Common myeloid progenitor, CD34-positive (primary cell): Measurements from ENCODE around the gene ADM2.
A peak's percentile ranks its signal among the peaks of the same experiment; 100 is the strongest.

Experiments used
- CTCF ChIA-PET: fragments of 350-600 bp; sonication (Branson Sonifier 250); formaldehyde crosslinking; loops from one replicate; lab custom pipeline; 2021; ENCODE audit warnings: antibody characterized with exemption; lab: Charles Lee
- POLR2A ChIA-PET: fragments of 350-600 bp; sonication (Branson Sonifier 250); formaldehyde crosslinking; loops from one replicate; lab custom pipeline; 2021; ENCODE audit warnings: antibody characterized with exemption; lab: Charles Lee
- DNase-seq, 3 donors: peaks; one replicate each; pipeline versions ENCODE4 v3.0.0 to v3.0.0-alpha.2; 2013
- H3K27ac ChIP-seq, 2 experiments: 1 replicate in 1 of 2; 2 replicates in 1 of 2; pipeline ENCODE4 v1.7.0; 2013; ENCODE audit warnings: inconsistent platforms in 2 of 2, low read length in 2 of 2, mild to moderate bottlenecking in 2 of 2, low read depth in 1 of 2, moderate library complexity in 1 of 2; ENCODE audit not compliant: severe bottlenecking in 2 of 2, insufficient read depth in 1 of 2, poor library complexity in 1 of 2
- H3K27me3 ChIP-seq, 5 experiments: replicated peaks in 2 of 5; 1 replicate in 3 of 5; 2 replicates in 2 of 5; pipeline versions ENCODE4 v1.6.1 to v1.7.0; 2013; ENCODE audit warnings: low read length in 4 of 5, mild to moderate bottlenecking in 2 of 5, moderate library complexity in 2 of 5, inconsistent platforms in 1 of 5; ENCODE audit not compliant: insufficient read depth in 5 of 5, control insufficient read depth in 4 of 5
- H3K36me3 ChIP-seq, 4 experiments: 1 replicate in 2 of 4; 2 replicates in 2 of 4; pipeline versions ENCODE4 v1.6.1 to v1.7.0; 2013; ENCODE audit warnings: low read length in 3 of 4, control low read depth in 1 of 4, mild to moderate bottlenecking in 1 of 4; ENCODE audit not compliant: control insufficient read depth in 4 of 4, insufficient read depth in 4 of 4
- H3K4me1 ChIP-seq, 4 experiments: 1 replicate in 3 of 4; 2 replicates in 1 of 4; pipeline versions ENCODE4 v1.6.1 to v1.7.1; 2013; ENCODE audit warnings: low read length in 3 of 4, mild to moderate bottlenecking in 3 of 4, control low read depth in 1 of 4, inconsistent platforms in 1 of 4, moderate library complexity in 1 of 4; ENCODE audit not compliant: control insufficient read depth in 4 of 4, insufficient read depth in 4 of 4; ENCODE audit errors: control extremely low read depth in 1 of 4
- H3K4me3 ChIP-seq, 7 experiments: 1 replicate in 4 of 7; 2 replicates in 3 of 7; pipeline versions ENCODE4 v1.5.1 to v1.7.0; 2013; ENCODE audit warnings: mild to moderate bottlenecking in 7 of 7, low read length in 6 of 7, moderate library complexity in 6 of 7, inconsistent platforms in 2 of 7, low read depth in 2 of 7, control low read depth in 1 of 7; ENCODE audit not compliant: insufficient read depth in 4 of 7, control insufficient read depth in 1 of 7; ENCODE audit errors: extremely low read depth in 1 of 7
- H3K9me3 ChIP-seq, 5 experiments: 1 replicate in 4 of 5; 2 replicates in 1 of 5; pipeline versions ENCODE4 v1.6.1 to v1.7.1; 2013; ENCODE audit warnings: low read length in 4 of 5, mild to moderate bottlenecking in 2 of 5, inconsistent platforms in 1 of 5, low read depth in 1 of 5, moderate library complexity in 1 of 5; ENCODE audit not compliant: control insufficient read depth in 4 of 5, insufficient read depth in 2 of 5; ENCODE audit errors: control extremely low read depth in 1 of 5
- WGBS: methylation state at CpG from one replicate; pipeline ENCODE4 v1.1.5; 2013; ENCODE audit not compliant: insufficient coverage; 5-methylcytosine and 5-hydroxymethylcytosine counted together

Gene ADM2

DNA sequence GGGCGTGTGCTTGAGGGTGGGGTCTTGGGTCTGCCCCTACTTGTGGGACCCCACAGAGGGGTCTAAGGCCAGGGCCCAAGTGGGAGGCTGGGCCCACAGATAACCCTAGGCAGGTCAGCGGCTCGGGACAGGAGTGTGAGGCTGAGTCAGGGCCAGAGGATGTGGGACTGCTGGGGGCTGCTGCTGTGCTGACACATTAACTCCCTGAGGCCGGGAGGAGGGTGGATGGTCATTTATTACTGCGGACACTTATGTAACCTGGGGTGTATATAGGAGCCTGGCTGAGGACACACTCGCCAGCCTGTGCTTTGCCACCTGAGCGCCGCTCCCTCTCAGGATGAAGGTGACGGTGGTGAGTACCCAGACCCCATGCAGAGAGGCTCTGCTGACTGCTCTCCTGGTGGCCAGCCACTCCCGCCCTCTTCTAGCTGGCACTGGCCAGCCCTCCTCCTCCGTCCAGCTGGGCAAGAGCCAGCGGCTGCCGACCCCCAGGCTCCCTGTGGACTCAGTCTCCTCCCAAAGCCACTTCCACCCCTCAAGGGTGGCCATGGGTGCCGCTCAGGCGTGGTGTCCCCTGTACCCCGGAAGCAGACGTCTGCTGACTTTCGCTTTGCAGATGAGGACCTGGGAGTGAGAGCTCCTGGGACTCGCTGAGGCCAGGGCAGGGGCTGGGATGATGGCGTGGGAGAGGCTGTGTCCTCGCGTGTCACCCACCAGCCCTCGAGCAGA lies 5.4 kb downstream of the ADM2 start, which contains the start of gene MIOX:
Gene MIOX (plus strand): TSS at position 299 of the 729 bp plus-strand sequence. CDS start 39 bp downstream, at position 338.
- Histone ChIP-seq H3K9me3 (no peaks in the 10 kb centered on the region), H3K27me3 (peaks cover 0 to 20% (median 14%) of the 10 kb centered on the region in 5 experiments), H3K36me3 (no peaks in the 10 kb centered on the region), H3K4me3 (no peak within 1 kb of the TSS), H3K27ac (no peak within 1 kb of the TSS), H3K4me1 (peaks cover 0 to 26% (median 21%) of the 10 kb centered on the region in 4 experiments)
- DNase-seq: no peak
- 93% methylated on average over 23 of the region's 23 CpGs for WGBS
- CTCF ChIA-PET: interaction anchor here (1.3 to 3.9 kb wide), 2 partner anchors 11 to 87 kb away, joined by 3 to 20 read pairs; no protein-coding TSS in a partner anchor
- POLR2A ChIA-PET: no interaction called here

DNA sequence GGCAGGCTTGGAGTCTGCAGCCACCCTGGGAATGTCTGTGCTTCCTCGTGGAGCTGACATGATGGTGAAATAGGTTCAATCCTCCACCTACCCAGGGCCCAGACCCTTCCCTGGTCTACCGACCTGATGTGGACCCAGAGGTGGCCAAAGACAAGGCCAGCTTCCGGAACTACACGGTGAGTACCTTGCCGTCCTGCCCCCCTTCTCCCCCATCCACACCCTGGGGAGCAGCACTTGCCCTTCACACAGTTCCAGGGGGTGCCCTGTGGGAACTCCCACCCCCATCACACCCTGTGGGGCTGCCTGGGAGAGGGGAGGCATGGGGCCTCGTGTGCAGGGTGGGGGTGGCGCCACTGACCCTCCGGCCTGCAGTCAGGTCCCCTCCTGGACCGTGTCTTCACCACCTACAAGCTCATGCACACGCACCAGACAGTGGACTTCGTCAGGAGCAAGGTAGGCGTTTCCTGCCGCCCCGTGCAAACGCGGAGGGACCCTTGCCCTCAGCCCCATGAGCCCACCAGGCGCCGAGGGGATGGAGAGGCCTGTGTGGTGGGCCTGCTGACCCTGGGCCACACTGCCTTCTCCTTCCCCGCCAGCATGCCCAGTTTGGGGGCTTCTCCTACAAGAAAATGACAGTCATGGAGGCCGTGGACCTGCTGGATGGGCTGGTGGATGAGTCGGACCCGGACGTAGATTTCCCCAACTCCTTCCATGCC lies 6.1 kb downstream of the ADM2 start:
- Histone ChIP-seq H3K27me3 (peaks cover 0 to 12% (median 7%) of the 10 kb centered on the region in 5 experiments), H3K36me3 (no peaks in the 10 kb centered on the region), H3K27ac (no peak overlapping the region), H3K4me3 (no peak overlapping the region), H3K4me1 (peaks cover 0 to 19% (median 15%) of the 10 kb centered on the region in 4 experiments), H3K9me3 (no peaks in the 10 kb centered on the region)
- no peak for DNase-seq
- POLR2A ChIA-PET: no interaction called here
- CTCF ChIA-PET: interaction anchor here (1.3 to 3.9 kb wide), 2 partner anchors 10 to 88 kb away, joined by 3 to 20 read pairs; no protein-coding TSS in a partner anchor
- 92% methylated on average over 17 of the region's 23 CpGs for WGBS

DNA sequence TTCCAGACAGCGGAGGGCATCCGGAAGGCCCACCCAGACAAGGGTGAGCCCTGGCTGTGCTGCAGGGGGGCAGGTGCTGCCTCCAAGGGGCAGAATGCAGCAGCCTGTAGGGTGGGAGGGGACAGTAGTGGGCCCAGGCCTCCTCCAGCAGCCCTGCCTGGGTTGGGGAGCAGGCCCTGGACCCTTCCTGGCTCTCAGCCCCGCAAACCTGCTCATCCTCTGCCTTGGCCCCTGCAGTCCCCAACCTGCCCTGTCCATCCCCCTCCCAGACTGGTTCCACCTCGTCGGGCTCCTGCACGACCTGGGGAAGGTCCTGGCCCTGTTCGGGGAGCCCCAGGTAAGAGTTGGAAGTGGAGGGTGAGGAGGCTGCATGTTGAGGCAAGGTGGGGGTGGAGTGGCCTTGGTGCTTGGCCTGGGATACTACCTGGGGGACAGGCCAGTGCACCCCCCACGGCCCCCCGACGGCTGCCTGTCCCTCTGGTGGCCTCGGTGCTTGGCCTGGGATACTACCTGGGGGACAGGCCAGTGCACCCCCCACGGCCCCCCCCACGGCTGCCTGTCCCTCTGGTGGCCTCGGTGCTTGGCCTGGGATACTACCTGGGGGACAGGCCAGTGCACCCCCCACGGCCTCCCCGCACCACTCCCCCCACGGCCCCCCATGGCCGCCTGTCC lies 6.8 kb downstream of the ADM2 start:
- Histone ChIP-seq H3K4me1 (peaks cover 0 to 18% (median 14%) of the 10 kb centered on the region in 4 experiments), H3K27ac (no peak overlapping the region), H3K36me3 (no peaks in the 10 kb centered on the region), H3K9me3 (no peaks in the 10 kb centered on the region), H3K27me3 (peaks cover 0 to 5% (median 2%) of the 10 kb centered on the region in 5 experiments), H3K4me3 (no peak overlapping the region)
- no peak for DNase-seq
- POLR2A ChIA-PET: no interaction called here
- 93% methylated on average over 5 of the region's 18 CpGs for whole genome bisulfite sequencing
- CTCF ChIA-PET: no interaction called here

DNA sequence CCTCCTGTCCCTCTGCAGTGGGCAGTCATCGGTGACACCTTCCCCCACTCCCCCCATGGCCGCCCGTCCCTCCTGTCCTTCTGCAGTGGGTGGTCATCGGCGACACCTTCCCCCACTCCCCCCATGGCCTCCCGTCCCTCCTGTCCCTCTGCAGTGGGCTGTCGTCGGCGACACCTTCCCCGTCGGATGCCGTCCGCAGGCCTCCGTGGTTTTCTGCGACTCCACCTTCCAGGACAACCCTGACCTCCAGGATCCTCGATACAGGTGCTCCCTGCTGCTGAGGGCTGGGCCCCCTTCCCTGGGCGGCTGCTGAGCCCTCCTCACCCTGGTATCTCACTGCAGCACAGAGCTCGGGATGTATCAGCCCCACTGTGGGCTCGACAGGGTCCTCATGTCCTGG lies 7.5 kb downstream of the ADM2 start:
- 86% methylated on average over 8 of the region's 19 CpGs for WGBS
- no peaks in the 10 kb centered on the region for H3K9me3 ChIP-seq
- H3K4me3 ChIP-seq: no peak overlapping the region
- H3K4me1 ChIP-seq: peaks cover 0 to 18% (median 14%) of the 10 kb centered on the region in 4 experiments
- H3K27me3 ChIP-seq: no peaks in the 10 kb centered on the region
- ChIA-PET CTCF (no interaction called here), POLR2A (no interaction called here)
- DNase-seq: no peak
- H3K36me3 ChIP-seq: no peaks in the 10 kb centered on the region
- no peak overlapping the region for H3K27ac ChIP-seq

DNA sequence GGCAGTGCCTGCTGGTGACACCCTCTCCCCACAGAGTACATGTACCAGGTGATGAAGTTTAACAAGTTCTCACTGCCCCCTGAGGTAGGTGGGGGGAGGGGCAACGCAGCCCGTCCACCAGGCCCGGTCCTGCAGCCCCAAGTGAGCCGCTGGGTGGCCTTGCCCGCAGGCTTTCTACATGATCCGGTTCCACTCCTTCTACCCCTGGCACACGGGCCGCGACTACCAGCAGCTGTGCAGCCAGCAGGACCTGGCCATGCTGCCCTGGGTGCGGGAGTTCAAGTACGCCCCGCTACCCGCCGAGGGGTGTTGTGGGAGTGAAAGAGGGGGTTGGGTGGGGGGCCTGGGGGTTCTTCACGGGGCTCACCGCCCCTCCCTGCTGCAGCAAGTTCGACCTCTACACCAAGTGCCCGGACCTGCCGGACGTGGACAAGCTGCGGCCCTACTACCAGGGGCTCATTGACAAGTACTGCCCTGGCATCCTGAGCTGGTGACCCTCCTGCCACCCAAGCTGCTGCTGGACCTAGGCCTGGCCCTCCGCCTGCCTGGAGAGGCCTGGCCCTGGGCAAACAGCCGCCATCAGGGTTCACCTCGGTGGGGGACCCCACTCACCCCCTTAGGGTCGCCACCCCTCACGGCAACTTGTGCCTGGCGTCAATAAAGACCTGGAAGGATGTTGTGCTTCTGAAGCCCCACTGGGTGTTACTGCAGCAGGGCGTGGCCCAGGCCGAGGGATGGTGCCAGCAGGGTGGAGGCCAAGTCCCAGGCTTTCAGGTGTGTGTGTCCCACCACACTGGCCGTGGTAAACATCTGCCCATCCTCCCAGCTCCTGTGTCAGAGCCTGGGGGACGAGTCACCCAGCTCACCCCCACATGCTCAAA lies 8.3 kb downstream of the ADM2 start:
- CTCF ChIA-PET: interaction anchor here (1.2 to 1.6 kb wide), 2 partner anchors 12 to 17 kb away, joined by 3 to 4 read pairs; no protein-coding TSS in a partner anchor
- POLR2A ChIA-PET: no interaction called here
- no peaks in the 10 kb centered on the region for H3K9me3 ChIP-seq

DNA sequence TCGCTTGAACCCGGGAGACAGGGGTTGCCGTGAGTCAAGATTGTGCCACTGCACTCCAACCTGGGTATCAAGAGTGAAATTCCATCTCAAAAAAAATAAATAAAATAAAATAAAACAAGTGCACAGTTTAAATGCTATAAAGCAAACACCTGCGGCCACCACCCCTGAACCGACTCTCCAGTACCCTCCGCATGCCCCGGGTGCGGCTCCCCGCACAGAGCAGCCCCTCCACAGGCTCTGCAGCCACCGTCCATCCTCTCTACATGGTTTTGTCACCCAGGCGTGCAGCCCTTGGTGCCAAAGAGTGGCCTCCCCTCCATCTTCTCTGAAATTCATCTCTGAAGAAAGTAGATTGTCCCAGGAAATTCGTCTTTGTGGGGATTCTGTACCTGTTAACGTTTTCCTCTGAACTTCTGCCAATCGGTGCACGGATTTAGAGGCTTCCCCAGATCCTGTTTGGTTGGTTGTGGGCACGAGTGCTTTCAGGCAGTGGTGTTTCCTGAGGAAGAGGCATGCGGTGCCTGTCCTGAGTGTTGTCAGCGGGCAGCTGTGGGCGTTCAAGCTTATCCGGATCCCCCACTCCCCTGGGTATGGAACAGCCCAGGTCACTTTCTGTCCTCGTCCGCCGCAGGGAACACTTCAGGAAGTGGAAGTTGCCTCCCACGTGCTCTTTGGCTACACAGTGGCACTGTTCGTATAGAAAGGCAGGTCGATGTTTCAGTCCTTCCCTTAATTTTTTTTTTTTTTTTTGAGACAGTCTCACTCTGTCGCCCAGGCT lies 9.4 kb downstream of the ADM2 start:
- Histone ChIP-seq H3K36me3 (no peaks in the 10 kb centered on the region), H3K27me3 (no peaks in the 10 kb centered on the region), H3K4me1 (peaks cover 0 to 12% (median 10%) of the 10 kb centered on the region in 4 experiments), H3K9me3 (no peaks in the 10 kb centered on the region), H3K4me3 (peak overlapping the region in 2 of 7 experiments; percentile 26 to 51), H3K27ac (no peak overlapping the region)
- POLR2A ChIA-PET: interaction anchor here (0.6 kb wide), 1 partner anchor 46 kb away, joined by 3 read pairs; no protein-coding TSS in a partner anchor
- CTCF ChIA-PET: interaction anchor here (0.6 to 2.6 kb wide), 5 partner anchors 10 to 673 kb away, joined by 3 to 9 read pairs (median 4); no protein-coding TSS in a partner anchor
- peak; percentile 31 to 69 (median 69) for DNase-seq
- 28% methylated on average over 23 of the region's 27 CpGs for WGBS

More for the DNA sequence above, 8.3 kb downstream of the ADM2 start:
- H3K27ac ChIP-seq: no peak overlapping the region
- 95% methylated on average over 23 of the region's 31 CpGs for WGBS
- no peak for DNase-seq
- H3K27me3 ChIP-seq: no peaks in the 10 kb centered on the region
- H3K4me1 ChIP-seq: peaks cover 0 to 18% (median 14%) of the 10 kb centered on the region in 4 experiments
- H3K4me3 ChIP-seq: no peak overlapping the region
- no peaks in the 10 kb centered on the region for H3K36me3 ChIP-seq
